ENCODE data around the gene DNAL4. TPM values are rescaled to one million over a fixed set of nuclear protein-coding genes. Genes with fewer than 3 reads are reported as not detected.

Gene DNAL4
- total RNA-seq, 2 donors from 2014 or later: 24.8 to 29.8 TPM

DNA sequence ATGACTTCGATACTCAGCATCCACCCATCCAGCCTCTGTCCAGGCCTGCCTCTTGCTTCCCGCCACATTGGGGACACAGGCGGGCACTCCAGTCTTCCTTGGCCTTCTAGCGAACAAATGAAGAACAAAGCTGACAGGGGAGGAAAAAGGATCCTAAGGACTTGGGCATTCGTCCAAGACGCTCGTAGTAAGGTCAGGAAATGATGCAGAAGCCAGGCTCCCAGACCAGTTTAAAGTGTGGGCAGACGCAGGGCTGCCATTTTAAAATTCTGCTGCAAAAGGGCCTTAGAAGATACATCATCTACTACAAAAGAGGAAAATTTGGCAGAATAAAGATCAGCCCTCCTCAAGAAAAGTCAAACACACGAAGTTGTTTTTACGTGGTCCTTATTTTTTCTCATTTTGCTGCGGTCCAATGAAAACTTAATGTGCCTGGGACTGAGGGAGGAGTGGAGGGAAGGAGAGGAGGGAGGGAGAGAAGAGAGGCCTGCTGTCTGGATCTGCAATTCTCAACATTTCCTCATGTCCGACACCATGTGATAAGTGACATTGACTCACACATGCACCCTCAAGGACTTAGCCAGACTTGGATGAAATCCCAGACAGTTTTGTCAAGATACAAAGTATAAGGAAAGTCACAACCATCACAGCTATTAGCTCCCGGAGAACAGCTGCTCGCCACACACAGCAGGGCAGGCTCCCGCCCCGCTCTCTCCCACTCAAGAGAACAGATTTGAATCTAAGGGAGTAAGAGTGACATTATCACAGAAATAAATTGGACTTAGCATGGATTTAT lies 5.7 kb downstream of the DNAL4 start:
- Histone ChIP-seq H3K4me1 (ENCODE audit: control insufficient read depth, insufficient read depth, low read length) (no peaks in the 10 kb centered on the region), H3K9me3 (ENCODE audit: control insufficient read depth, low read length) (no peaks in the 10 kb centered on the region), H3K36me3 (ENCODE audit: control insufficient read depth, insufficient read depth, low read length) (peaks cover 15% of the 10 kb centered on the region), H3K27me3 (ENCODE audit: control insufficient read depth, insufficient read depth, low read length, poor library complexity, severe bottlenecking) (no peaks in the 10 kb centered on the region), H3K27ac (ENCODE audit: low read depth, low read length) (no peak overlapping the region), H3K4me3 (ENCODE audit: low read length) (no peak overlapping the region), H3K9ac (ENCODE audit: extremely low read depth, low read length, poor library complexity, severe bottlenecking) (no peak overlapping the region)
- H3K36me3 Mint-ChIP-seq (ENCODE audit: low read depth): peaks cover 3% of the 10 kb centered on the region
- H3K4me1 Mint-ChIP-seq: peaks cover 5% of the 10 kb centered on the region
- WGBS, 2 experiments (ENCODE audit: insufficient coverage in 1 of 2, insufficient read length in 1 of 2): 95% methylated on average over 11 to 16 of the region's 16 CpGs
- TF ChIP-seq, protein P1, sequence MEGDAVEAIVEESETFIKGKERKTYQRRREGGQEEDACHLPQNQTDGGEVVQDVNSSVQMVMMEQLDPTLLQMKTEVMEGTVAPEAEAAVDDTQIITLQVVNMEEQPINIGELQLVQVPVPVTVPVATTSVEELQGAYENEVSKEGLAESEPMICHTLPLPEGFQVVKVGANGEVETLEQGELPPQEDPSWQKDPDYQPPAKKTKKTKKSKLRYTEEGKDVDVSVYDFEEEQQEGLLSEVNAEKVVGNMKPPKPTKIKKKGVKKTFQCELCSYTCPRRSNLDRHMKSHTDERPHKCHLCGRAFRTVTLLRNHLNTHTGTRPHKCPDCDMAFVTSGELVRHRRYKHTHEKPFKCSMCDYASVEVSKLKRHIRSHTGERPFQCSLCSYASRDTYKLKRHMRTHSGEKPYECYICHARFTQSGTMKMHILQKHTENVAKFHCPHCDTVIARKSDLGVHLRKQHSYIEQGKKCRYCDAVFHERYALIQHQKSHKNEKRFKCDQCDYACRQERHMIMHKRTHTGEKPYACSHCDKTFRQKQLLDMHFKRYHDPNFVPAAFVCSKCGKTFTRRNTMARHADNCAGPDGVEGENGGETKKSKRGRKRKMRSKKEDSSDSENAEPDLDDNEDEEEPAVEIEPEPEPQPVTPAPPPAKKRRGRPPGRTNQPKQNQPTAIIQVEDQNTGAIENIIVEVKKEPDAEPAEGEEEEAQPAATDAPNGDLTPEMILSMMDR (conservative IDR thresholded peaks at IDR 0.05): no peak
- H3K4me3 Mint-ChIP-seq: no peak overlapping the region
- no peak for DNase-seq
- H3K27ac Mint-ChIP-seq: no peak overlapping the region
- no peaks in the 10 kb centered on the region for H3K27me3 Mint-ChIP-seq (ENCODE audit: insufficient read depth)
- H3K9me3 Mint-ChIP-seq: no peaks in the 10 kb centered on the region

DNA sequence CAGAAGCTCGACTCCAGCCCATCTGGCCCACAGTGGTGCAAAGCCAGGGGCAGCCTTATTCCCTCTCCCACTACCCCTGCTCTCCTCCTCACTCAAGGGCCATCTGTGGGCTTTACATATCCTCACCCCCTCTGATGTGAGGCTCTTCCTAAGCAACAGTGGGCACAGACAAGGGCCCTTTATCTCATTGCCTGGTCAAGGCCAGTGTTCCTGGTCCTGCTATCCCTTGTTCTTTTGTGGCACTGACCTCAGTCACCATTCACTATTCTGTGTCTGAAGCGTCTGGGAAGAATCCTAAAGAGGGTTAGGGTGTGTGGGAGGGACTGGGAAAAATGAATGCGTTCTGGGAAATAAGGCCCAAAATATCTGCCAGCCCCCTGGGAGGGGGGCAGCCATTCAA lies 7.3 kb downstream of the DNAL4 start:
- H3K27ac Mint-ChIP-seq: no peak overlapping the region
- no peaks in the 10 kb centered on the region for H3K4me1 ChIP-seq (ENCODE audit: control insufficient read depth, insufficient read depth, low read length)
- H3K27me3 Mint-ChIP-seq (ENCODE audit: insufficient read depth): no peaks in the 10 kb centered on the region
- H3K36me3 Mint-ChIP-seq (ENCODE audit: low read depth): peaks cover 9% of the 10 kb centered on the region
- TF ChIP-seq, protein P1 (conservative IDR thresholded peaks at IDR 0.05): no peak
- no peak for DNase-seq
- no peak overlapping the region for H3K4me3 Mint-ChIP-seq
- H3K9ac ChIP-seq (ENCODE audit: extremely low read depth, low read length, poor library complexity, severe bottlenecking): no peak overlapping the region
- peaks cover 15% of the 10 kb centered on the region for H3K36me3 ChIP-seq (ENCODE audit: control insufficient read depth, insufficient read depth, low read length)
- 75 to 90% methylated on average over 1 to 3 of the region's 3 CpGs for WGBS, 2 experiments (ENCODE audit: insufficient coverage in 1 of 2, insufficient read length in 1 of 2)
- H3K4me1 Mint-ChIP-seq: peaks cover 1% of the 10 kb centered on the region
- H3K9me3 ChIP-seq (ENCODE audit: control insufficient read depth, low read length): no peaks in the 10 kb centered on the region
- no peaks in the 10 kb centered on the region for H3K27me3 ChIP-seq (ENCODE audit: control insufficient read depth, insufficient read depth, low read length, poor library complexity, severe bottlenecking)
- H3K9me3 Mint-ChIP-seq: no peaks in the 10 kb centered on the region
- H3K4me3 ChIP-seq (ENCODE audit: low read length): no peak overlapping the region
- no peak overlapping the region for H3K27ac ChIP-seq (ENCODE audit: low read depth, low read length)

DNA sequence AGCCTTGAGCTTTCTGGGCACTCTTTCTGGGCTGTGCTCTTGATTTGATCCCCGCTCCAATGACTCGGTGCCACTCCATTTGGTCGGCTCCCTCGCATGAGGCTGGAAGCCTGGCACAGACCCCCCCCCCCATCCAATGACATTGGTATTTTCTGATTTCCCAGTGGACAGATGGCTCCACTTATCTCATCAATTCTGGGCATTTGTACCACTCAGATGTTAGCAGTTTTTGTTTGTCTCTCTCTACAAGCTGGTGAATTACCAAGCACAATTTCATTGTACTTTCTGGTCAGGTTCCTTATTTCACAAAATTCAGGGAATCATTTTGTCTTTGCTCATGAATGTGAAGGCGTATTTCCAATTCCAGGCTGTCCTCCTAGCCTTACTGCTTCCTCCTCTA lies 9.1 kb downstream of the DNAL4 start:
- H3K4me3 ChIP-seq (ENCODE audit: low read length): no peak overlapping the region
- H3K4me1 Mint-ChIP-seq: peaks cover 1% of the 10 kb centered on the region
- DNase-seq: no peak
- peaks cover 21% of the 10 kb centered on the region for H3K36me3 Mint-ChIP-seq (ENCODE audit: low read depth)
- H3K36me3 ChIP-seq (ENCODE audit: control insufficient read depth, insufficient read depth, low read length): peaks cover 7% of the 10 kb centered on the region
- 80 to 98% methylated on average over 1 to 5 of the region's 5 CpGs for WGBS, 2 experiments (ENCODE audit: insufficient coverage in 1 of 2, insufficient read length in 1 of 2)
- H3K9ac ChIP-seq (ENCODE audit: extremely low read depth, low read length, poor library complexity, severe bottlenecking): no peak overlapping the region
- H3K4me1 ChIP-seq (ENCODE audit: control insufficient read depth, insufficient read depth, low read length): no peaks in the 10 kb centered on the region
- H3K4me3 Mint-ChIP-seq: no peak overlapping the region
- TF ChIP-seq, protein P1 (conservative IDR thresholded peaks at IDR 0.05): no peak
- no peaks in the 10 kb centered on the region for H3K9me3 ChIP-seq (ENCODE audit: control insufficient read depth, low read length)
- no peaks in the 10 kb centered on the region for H3K27me3 ChIP-seq (ENCODE audit: control insufficient read depth, insufficient read depth, low read length, poor library complexity, severe bottlenecking)
- no peaks in the 10 kb centered on the region for H3K9me3 Mint-ChIP-seq
- H3K27ac ChIP-seq (ENCODE audit: low read depth, low read length): no peak overlapping the region
- H3K27me3 Mint-ChIP-seq (ENCODE audit: insufficient read depth): no peaks in the 10 kb centered on the region
- H3K27ac Mint-ChIP-seq: no peak overlapping the region

All from endodermal cell (in vitro differentiated cells).